ENCODE results near the gene KLF1.

KLF1 gene

DNA sequence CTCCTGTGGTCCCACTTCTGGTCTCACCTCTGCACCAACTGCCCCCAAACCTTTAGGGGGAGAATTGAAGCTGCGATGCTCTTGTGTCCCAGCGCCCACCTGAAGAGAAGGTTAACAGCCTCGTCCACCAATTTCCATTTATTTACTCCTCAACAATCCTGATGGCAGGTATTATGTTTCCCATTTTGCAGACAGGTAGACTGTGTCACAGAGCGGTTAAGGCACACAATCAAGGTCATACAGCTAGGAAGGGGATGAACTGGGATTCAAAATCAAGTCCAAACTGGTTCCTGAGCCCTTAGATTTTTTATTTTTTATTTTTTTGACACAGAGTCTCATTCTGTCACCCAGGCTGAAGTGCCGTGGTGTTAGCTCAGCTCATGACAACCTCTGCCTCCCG lies 11.9 kb downstream of the KLF1 start:
- Histone ChIP-seq H3K9ac (ENCODE audit: low read depth, low read length, poor library complexity, severe bottlenecking) (no peak overlapping the region), H3F3A (ENCODE audit: low read depth) (no peaks in the 10 kb centered on the region), H2AFZ (ENCODE audit: low read length) (no peak overlapping the region), H3K36me3 (ENCODE audit: insufficient read depth, low read length) (no peaks in the 10 kb centered on the region), H3K9me2 (replicated peaks; ENCODE audit: low read depth, low read length) (no peaks in the 10 kb centered on the region), H3K27me3 (ENCODE audit: insufficient read depth, low read length, poor library complexity, severe bottlenecking) (no peaks in the 10 kb centered on the region), H4K20me1 (ENCODE audit: insufficient read depth, low read length, poor library complexity, severe bottlenecking) (no peaks in the 10 kb centered on the region), H3K79me2 (ENCODE audit: insufficient read depth, low read length) (peaks cover 4% of the 10 kb centered on the region; the same call in 1 of the 2 replicates), H3K4me2 (ENCODE audit: low read depth, low read length, poor library complexity, severe bottlenecking) (no peak overlapping the region), H3K4me3 (ENCODE audit: low read length, poor library complexity, severe bottlenecking) (no peak overlapping the region), H3K4me1 (ENCODE audit: insufficient read depth, low read length, poor library complexity, severe bottlenecking) (peaks cover 5% of the 10 kb centered on the region), H3K9me3 (ENCODE audit: insufficient read depth, low read depth, low read length) (no peaks in the 10 kb centered on the region)
- TF ChIP-seq CTCF (conservative IDR thresholded peaks at IDR 0.05; ENCODE audit: low read length) (no peak), EZH2phosphoT487 (IDR thresholded peaks at IDR 0.05; ENCODE audit: borderline replicate concordance) (no peak)

GRCh38 chr19:12873891-12874745 lies 12.9 kb downstream of the KLF1 start:
- no peak overlapping the region for H2AFZ ChIP-seq (ENCODE audit: low read length)
- H3K4me3 ChIP-seq (ENCODE audit: low read length, poor library complexity, severe bottlenecking): no peak overlapping the region
- H3K9ac ChIP-seq (ENCODE audit: low read depth, low read length, poor library complexity, severe bottlenecking): no peak overlapping the region
- no peaks in the 10 kb centered on the region for H3K36me3 ChIP-seq (ENCODE audit: insufficient read depth, low read length)
- H3K79me2 ChIP-seq (ENCODE audit: insufficient read depth, low read length): no peaks in the 10 kb centered on the region
- no peak overlapping the region for H3K4me2 ChIP-seq (ENCODE audit: low read depth, low read length, poor library complexity, severe bottlenecking)
- H4K20me1 ChIP-seq (ENCODE audit: insufficient read depth, low read length, poor library complexity, severe bottlenecking): no peaks in the 10 kb centered on the region
- H3K9me2 ChIP-seq (replicated peaks; ENCODE audit: low read depth, low read length): no peaks in the 10 kb centered on the region
- H3F3A ChIP-seq (ENCODE audit: low read depth): no peaks in the 10 kb centered on the region
- no peaks in the 10 kb centered on the region for H3K9me3 ChIP-seq (ENCODE audit: insufficient read depth, low read depth, low read length)
- H3K27me3 ChIP-seq (ENCODE audit: insufficient read depth, low read length, poor library complexity, severe bottlenecking): no peaks in the 10 kb centered on the region
- no peaks in the 10 kb centered on the region for H3K4me1 ChIP-seq (ENCODE audit: insufficient read depth, low read length, poor library complexity, severe bottlenecking)
- TF ChIP-seq EZH2phosphoT487 (IDR thresholded peaks at IDR 0.05; ENCODE audit: borderline replicate concordance): no peak
- TF ChIP-seq CTCF (conservative IDR thresholded peaks at IDR 0.05; ENCODE audit: low read length): no peak

GRCh38 chr19:12872941-12873890 lies 13.8 kb downstream of the KLF1 start:
- Histone ChIP-seq H2AFZ (ENCODE audit: low read length) (no peak overlapping the region), H3K9me3 (ENCODE audit: insufficient read depth, low read depth, low read length) (no peaks in the 10 kb centered on the region), H3K4me3 (ENCODE audit: low read length, poor library complexity, severe bottlenecking) (no peak overlapping the region), H3K9me2 (replicated peaks; ENCODE audit: low read depth, low read length) (no peaks in the 10 kb centered on the region), H3K4me2 (ENCODE audit: low read depth, low read length, poor library complexity, severe bottlenecking) (no peak overlapping the region), H3F3A (ENCODE audit: low read depth) (no peaks in the 10 kb centered on the region), H3K4me1 (ENCODE audit: insufficient read depth, low read length, poor library complexity, severe bottlenecking) (peaks cover 4% of the 10 kb centered on the region), H3K36me3 (ENCODE audit: insufficient read depth, low read length) (no peaks in the 10 kb centered on the region), H3K27me3 (ENCODE audit: insufficient read depth, low read length, poor library complexity, severe bottlenecking) (no peaks in the 10 kb centered on the region), H3K9ac (ENCODE audit: low read depth, low read length, poor library complexity, severe bottlenecking) (no peak overlapping the region), H3K79me2 (ENCODE audit: insufficient read depth, low read length) (peaks cover 3% of the 10 kb centered on the region; the same call in 1 of the 2 replicates), H4K20me1 (ENCODE audit: insufficient read depth, low read length, poor library complexity, severe bottlenecking) (no peaks in the 10 kb centered on the region)
- TF ChIP-seq CTCF (conservative IDR thresholded peaks at IDR 0.05; ENCODE audit: low read length): no peak
- no peak for TF ChIP-seq EZH2phosphoT487 (IDR thresholded peaks at IDR 0.05; ENCODE audit: borderline replicate concordance)

Data from Loucy (cell line).